UCSD-AML1 (cell line): ENCODE results near the gene MAP2K3.
"Not testable (repeated sequence)": the region's sequence is repeated elsewhere in the genome, so short reads cannot be mapped to it uniquely, and the experiment has no call there.

Source experiments
- DNase-seq: peaks from one replicate; lab custom pipeline; 2025; ENCODE audit not compliant: unreplicated experiment; lab: John Stamatoyannopoulos, UW

The MAP2K3 gene

GRCh38 chr17:21296097-21297025 is 11.8 kb downstream of the MAP2K3 start:
- no peak for DNase-seq

GRCh38 chr17:21297026-21297520 is 12.6 kb downstream of the MAP2K3 start:
- no peak for DNase-seq

GRCh38 chr17:21297597-21297996 is 13.1 kb downstream of the MAP2K3 start:
- DNase-seq, result no peak

GRCh38 chr17:21298056-21298982 is 13.8 kb downstream of the MAP2K3 start:
- DNase-seq, result no peak

GRCh38 chr17:21298983-21299519 is 14.5 kb downstream of the MAP2K3 start:
- no peak for DNase-seq

- no peak for DNase-seq
Observed at GRCh38 chr17:21299981-21300600, 15.6 kb downstream of the MAP2K3 start.

GRCh38 chr17:21300601-21301571 is 16.4 kb downstream of the MAP2K3 start:
- DNase-seq, result no peak

GRCh38 chr17:21301593-21302550 is 17.4 kb downstream of the MAP2K3 start:
- DNase-seq, result no peak

- no peak for DNase-seq
Observed at GRCh38 chr17:21302711-21303425, 18.4 kb downstream of the MAP2K3 start.

GRCh38 chr17:21303441-21304065 is 19.0 kb downstream of the MAP2K3 start:
- no peak for DNase-seq

GRCh38 chr17:21304091-21304490 is 19.6 kb downstream of the MAP2K3 start:
- no peak for DNase-seq

- DNase-seq, result not testable (repeated sequence)
Observed at GRCh38 chr17:21304551-21305151, 20.1 kb downstream of the MAP2K3 start.

- DNase-seq, result not testable (repeated sequence)
Observed at GRCh38 chr17:21305431-21306180, 21.1 kb downstream of the MAP2K3 start.

- DNase-seq, result not testable (repeated sequence)
Observed at GRCh38 chr17:21306611-21307272, 22.2 kb downstream of the MAP2K3 start.

- not testable (repeated sequence) for DNase-seq
Observed at GRCh38 chr17:21307273-21307625, 22.7 kb downstream of the MAP2K3 start.

GRCh38 chr17:21308931-21309381 is 24.4 kb downstream of the MAP2K3 start:
- not testable (repeated sequence) for DNase-seq
